Measurements from ENCODE around the gene RAPGEF6.

DNA sequence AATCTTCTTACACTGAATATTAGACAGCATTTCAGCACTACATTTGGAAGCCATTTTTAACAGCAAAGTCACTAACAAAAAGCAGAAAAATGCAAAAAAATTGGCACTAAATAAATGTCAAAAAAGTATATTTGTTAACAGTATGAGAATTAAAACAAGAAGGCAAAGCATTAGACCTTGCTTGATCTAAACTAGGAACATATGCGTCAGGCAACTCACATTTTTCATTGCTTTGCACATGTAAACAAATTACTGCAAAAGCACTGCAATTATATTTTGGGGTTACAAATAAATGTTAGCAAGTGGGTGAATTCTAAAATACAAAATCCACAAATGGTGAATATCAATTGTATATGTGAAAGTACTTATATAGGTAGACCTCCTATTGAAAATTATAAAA lies 49.0 kb upstream of the RAPGEF6 start:
- TF ChIP-seq POLR2AphosphoS5 (IDR thresholded peaks at IDR 0.05) = no peak
- TF ChIP-seq, protein P1, sequence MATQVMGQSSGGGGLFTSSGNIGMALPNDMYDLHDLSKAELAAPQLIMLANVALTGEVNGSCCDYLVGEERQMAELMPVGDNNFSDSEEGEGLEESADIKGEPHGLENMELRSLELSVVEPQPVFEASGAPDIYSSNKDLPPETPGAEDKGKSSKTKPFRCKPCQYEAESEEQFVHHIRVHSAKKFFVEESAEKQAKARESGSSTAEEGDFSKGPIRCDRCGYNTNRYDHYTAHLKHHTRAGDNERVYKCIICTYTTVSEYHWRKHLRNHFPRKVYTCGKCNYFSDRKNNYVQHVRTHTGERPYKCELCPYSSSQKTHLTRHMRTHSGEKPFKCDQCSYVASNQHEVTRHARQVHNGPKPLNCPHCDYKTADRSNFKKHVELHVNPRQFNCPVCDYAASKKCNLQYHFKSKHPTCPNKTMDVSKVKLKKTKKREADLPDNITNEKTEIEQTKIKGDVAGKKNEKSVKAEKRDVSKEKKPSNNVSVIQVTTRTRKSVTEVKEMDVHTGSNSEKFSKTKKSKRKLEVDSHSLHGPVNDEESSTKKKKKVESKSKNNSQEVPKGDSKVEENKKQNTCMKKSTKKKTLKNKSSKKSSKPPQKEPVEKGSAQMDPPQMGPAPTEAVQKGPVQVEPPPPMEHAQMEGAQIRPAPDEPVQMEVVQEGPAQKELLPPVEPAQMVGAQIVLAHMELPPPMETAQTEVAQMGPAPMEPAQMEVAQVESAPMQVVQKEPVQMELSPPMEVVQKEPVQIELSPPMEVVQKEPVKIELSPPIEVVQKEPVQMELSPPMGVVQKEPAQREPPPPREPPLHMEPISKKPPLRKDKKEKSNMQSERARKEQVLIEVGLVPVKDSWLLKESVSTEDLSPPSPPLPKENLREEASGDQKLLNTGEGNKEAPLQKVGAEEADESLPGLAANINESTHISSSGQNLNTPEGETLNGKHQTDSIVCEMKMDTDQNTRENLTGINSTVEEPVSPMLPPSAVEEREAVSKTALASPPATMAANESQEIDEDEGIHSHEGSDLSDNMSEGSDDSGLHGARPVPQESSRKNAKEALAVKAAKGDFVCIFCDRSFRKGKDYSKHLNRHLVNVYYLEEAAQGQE (IDR thresholded peaks at IDR 0.05; ENCODE audit: borderline replicate concordance) = no peak
- TF ChIP-seq, protein P2, sequence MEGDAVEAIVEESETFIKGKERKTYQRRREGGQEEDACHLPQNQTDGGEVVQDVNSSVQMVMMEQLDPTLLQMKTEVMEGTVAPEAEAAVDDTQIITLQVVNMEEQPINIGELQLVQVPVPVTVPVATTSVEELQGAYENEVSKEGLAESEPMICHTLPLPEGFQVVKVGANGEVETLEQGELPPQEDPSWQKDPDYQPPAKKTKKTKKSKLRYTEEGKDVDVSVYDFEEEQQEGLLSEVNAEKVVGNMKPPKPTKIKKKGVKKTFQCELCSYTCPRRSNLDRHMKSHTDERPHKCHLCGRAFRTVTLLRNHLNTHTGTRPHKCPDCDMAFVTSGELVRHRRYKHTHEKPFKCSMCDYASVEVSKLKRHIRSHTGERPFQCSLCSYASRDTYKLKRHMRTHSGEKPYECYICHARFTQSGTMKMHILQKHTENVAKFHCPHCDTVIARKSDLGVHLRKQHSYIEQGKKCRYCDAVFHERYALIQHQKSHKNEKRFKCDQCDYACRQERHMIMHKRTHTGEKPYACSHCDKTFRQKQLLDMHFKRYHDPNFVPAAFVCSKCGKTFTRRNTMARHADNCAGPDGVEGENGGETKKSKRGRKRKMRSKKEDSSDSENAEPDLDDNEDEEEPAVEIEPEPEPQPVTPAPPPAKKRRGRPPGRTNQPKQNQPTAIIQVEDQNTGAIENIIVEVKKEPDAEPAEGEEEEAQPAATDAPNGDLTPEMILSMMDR (IDR thresholded peaks at IDR 0.05; ENCODE audit: poor library complexity, severe bottlenecking) = no peak
- no peak for TF ChIP-seq EP300 (conservative IDR thresholded peaks at IDR 0.05; ENCODE audit: poor library complexity, severe bottlenecking)

Measured in neural cell (in vitro differentiated cells).